ENCODE data around the gene TMTC1.
"Not testable (repeated sequence)": the region's sequence is repeated elsewhere in the genome, so short reads cannot be mapped to it uniquely, and the experiment has no call there.

Gene TMTC1

GRCh38 chr12:29673346-29673745 is 110.4 kb downstream of the TMTC1 start:
- DNase-seq (ENCODE audit: low read depth in 2 of 2, low spot score in 1 of 2) = no peak

GRCh38 chr12:29672580-29672979 is 111.2 kb downstream of the TMTC1 start:
- DNase-seq (ENCODE audit: low read depth in 2 of 2, low spot score in 1 of 2) = no peak

- DNase-seq (ENCODE audit: low read depth in 2 of 2, low spot score in 1 of 2) = no peak
These were observed 112.0 kb downstream of the TMTC1 start for GRCh38 chr12:29671742-29672141.

- DNase-seq (ENCODE audit: low read depth in 2 of 2, low spot score in 1 of 2) = no peak
These were observed 116.7 kb downstream of the TMTC1 start for GRCh38 chr12:29667011-29667410.

GRCh38 chr12:29665107-29665506 is 118.6 kb downstream of the TMTC1 start:
- DNase-seq (ENCODE audit: low read depth in 2 of 2, low spot score in 1 of 2) = no peak

GRCh38 chr12:29662734-29663323 is 120.9 kb downstream of the TMTC1 start:
- no peak for DNase-seq (ENCODE audit: low read depth in 2 of 2, low spot score in 1 of 2)

GRCh38 chr12:29660847-29661246 is 122.9 kb downstream of the TMTC1 start:
- no peak for DNase-seq (ENCODE audit: low read depth in 2 of 2, low spot score in 1 of 2)

- no peak for DNase-seq (ENCODE audit: low read depth in 2 of 2, low spot score in 1 of 2)
These were observed 126.8 kb downstream of the TMTC1 start for GRCh38 chr12:29656762-29657538.

- no peak for DNase-seq (ENCODE audit: low read depth in 2 of 2, low spot score in 1 of 2)
These were observed 127.9 kb downstream of the TMTC1 start for GRCh38 chr12:29655861-29656260.

- no peak for DNase-seq (ENCODE audit: low read depth in 2 of 2, low spot score in 1 of 2)
These were observed 130.5 kb downstream of the TMTC1 start for GRCh38 chr12:29653286-29653685.

GRCh38 chr12:29650371-29650770 is 133.4 kb downstream of the TMTC1 start:
- no peak for DNase-seq (ENCODE audit: low read depth in 2 of 2, low spot score in 1 of 2)

- no peak for DNase-seq (ENCODE audit: low read depth in 2 of 2, low spot score in 1 of 2)
These were observed 134.0 kb downstream of the TMTC1 start for GRCh38 chr12:29649722-29650121.

GRCh38 chr12:29644536-29645162 is 139.1 kb downstream of the TMTC1 start:
- no peak for DNase-seq (ENCODE audit: low read depth in 2 of 2, low spot score in 1 of 2)

GRCh38 chr12:29640589-29641345 is 143.0 kb downstream of the TMTC1 start:
- DNase-seq (ENCODE audit: low read depth in 2 of 2, low spot score in 1 of 2) = no peak

- no peak for DNase-seq (ENCODE audit: low read depth in 2 of 2, low spot score in 1 of 2)
These were observed 143.7 kb downstream of the TMTC1 start for GRCh38 chr12:29639893-29640495.

GRCh38 chr12:29638528-29638927 is 145.2 kb downstream of the TMTC1 start:
- DNase-seq (ENCODE audit: low read depth in 2 of 2, low spot score in 1 of 2) = no peak

GRCh38 chr12:29634057-29634456 is 149.7 kb downstream of the TMTC1 start:
- no peak for DNase-seq (ENCODE audit: low read depth in 2 of 2, low spot score in 1 of 2)

- DNase-seq (ENCODE audit: low read depth in 2 of 2, low spot score in 1 of 2) = not testable (repeated sequence)
These were observed 153.6 kb downstream of the TMTC1 start for GRCh38 chr12:29630164-29630563.

- no peak for DNase-seq (ENCODE audit: low read depth in 2 of 2, low spot score in 1 of 2)
These were observed 156.5 kb downstream of the TMTC1 start for GRCh38 chr12:29627221-29627620.

GRCh38 chr12:29625359-29625953 is 158.3 kb downstream of the TMTC1 start:
- DNase-seq (ENCODE audit: low read depth in 2 of 2, low spot score in 1 of 2) = no peak

- DNase-seq (ENCODE audit: low read depth in 2 of 2, low spot score in 1 of 2) = no peak
These were observed 161.5 kb downstream of the TMTC1 start for GRCh38 chr12:29622251-29622650.
